DND-41 (cell line): ENCODE results near the gene CFAP73.
"Not testable (repeated sequence)": the region's sequence is repeated elsewhere in the genome, so short reads cannot be mapped to it uniquely, and the experiment has no call there.

Experiments
- EZH2 ChIP-seq: IDR thresholded peaks from 3 replicates; pipeline ENCODE4 v1.6.1; 2012; ENCODE audit warnings: borderline replicate concordance, low read depth, mild to moderate bottlenecking, moderate library complexity, low read length, inconsistent platforms; ENCODE audit not compliant: severe bottlenecking
- TF ChIP-seq, protein P1 (sequence below): IDR thresholded peaks from 2 replicates; pipeline ENCODE4 v1.5.1; 2012; ENCODE audit warnings: borderline replicate concordance, low read length, moderate library complexity, mild to moderate bottlenecking; ENCODE audit not compliant: poor library complexity, severe bottlenecking; ENCODE audit errors: extremely low read depth

DNA sequence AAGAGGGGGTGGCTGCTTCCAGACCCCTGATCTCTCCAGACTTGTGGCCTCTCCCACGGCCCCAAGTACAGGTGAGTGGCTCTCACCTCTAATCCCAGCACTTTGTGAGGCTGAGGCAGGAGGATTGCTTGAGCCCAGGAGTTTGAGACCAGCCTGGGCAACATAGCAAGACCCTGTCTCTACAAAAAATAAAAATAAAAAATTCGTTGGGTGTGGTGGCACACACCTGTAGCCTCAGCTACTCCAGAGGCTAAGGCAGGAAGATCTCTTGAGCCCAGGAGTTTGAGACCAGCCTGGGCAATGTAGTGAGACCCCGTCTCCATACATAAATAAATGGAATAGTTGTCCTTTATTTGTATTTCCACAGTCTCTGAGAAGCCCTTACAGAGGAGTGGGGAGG, 7.8 kb upstream of the CFAP73 start:
- TF ChIP-seq, protein P1, sequence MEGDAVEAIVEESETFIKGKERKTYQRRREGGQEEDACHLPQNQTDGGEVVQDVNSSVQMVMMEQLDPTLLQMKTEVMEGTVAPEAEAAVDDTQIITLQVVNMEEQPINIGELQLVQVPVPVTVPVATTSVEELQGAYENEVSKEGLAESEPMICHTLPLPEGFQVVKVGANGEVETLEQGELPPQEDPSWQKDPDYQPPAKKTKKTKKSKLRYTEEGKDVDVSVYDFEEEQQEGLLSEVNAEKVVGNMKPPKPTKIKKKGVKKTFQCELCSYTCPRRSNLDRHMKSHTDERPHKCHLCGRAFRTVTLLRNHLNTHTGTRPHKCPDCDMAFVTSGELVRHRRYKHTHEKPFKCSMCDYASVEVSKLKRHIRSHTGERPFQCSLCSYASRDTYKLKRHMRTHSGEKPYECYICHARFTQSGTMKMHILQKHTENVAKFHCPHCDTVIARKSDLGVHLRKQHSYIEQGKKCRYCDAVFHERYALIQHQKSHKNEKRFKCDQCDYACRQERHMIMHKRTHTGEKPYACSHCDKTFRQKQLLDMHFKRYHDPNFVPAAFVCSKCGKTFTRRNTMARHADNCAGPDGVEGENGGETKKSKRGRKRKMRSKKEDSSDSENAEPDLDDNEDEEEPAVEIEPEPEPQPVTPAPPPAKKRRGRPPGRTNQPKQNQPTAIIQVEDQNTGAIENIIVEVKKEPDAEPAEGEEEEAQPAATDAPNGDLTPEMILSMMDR: not testable (repeated sequence)
- TF ChIP-seq EZH2: not testable (repeated sequence)
